Spleen (tissue), 11 donors: ENCODE measurements around the gene C11orf91. TPM values are rescaled to one million over a fixed set of nuclear protein-coding genes. Genes with fewer than 3 reads are reported as not detected.
"Not testable (repeated sequence)": the region's sequence is repeated elsewhere in the genome, so short reads cannot be mapped to it uniquely, and the experiment has no call there.

Experiments
- DNase-seq: peaks from one replicate; pipeline ENCODE4 v3.0.0-alpha.2; 2020
- H3K27ac ChIP-seq, 8 donors: fragments of 200-600 bp; sonication (generic) in 7 of 8; 1 replicate in 4 of 8; 2 replicates in 4 of 8; pipeline versions ENCODE4 v1.5.0 to v1.8.0; 2016 to 2021; ENCODE audit warnings: inconsistent platforms in 4 of 8, mild to moderate bottlenecking in 4 of 8, moderate library complexity in 1 of 8
- H3K27me3 ChIP-seq, 7 donors: fragments of 200-600 bp; sonication (generic) in 6 of 7; replicated peaks in 1 of 7; 1 replicate in 4 of 7; 2 replicates in 3 of 7; pipeline versions ENCODE4 v1.5.0 to v1.8.0; 2016 to 2021; ENCODE audit warnings: inconsistent platforms in 3 of 7, mild to moderate bottlenecking in 1 of 7
- H3K36me3 ChIP-seq, 6 donors: fragments of 200-600 bp; sonication (generic) in 5 of 6; 1 replicate in 4 of 6; 2 replicates in 2 of 6; pipeline versions ENCODE4 v1.5.0 to v1.8.0; 2016 to 2021; ENCODE audit warnings: inconsistent platforms in 2 of 6
- H3K4me1 ChIP-seq, 6 donors: fragments of 200-600 bp; sonication (generic) in 5 of 6; 1 replicate in 3 of 6; 2 replicates in 3 of 6; pipeline versions ENCODE4 v1.5.0 to v1.8.0; 2016 to 2021; ENCODE audit warnings: inconsistent platforms in 3 of 6
- H3K4me3 ChIP-seq, 8 donors: fragments of 200-600 bp; sonication (generic) in 7 of 8; 1 replicate in 4 of 8; 2 replicates in 4 of 8; pipeline versions ENCODE4 v1.5.0 to v1.8.0; 2016 to 2021; ENCODE audit warnings: inconsistent platforms in 4 of 8, mild to moderate bottlenecking in 4 of 8, moderate library complexity in 2 of 8
- H3K9me3 ChIP-seq, 8 donors: fragments of 200-600 bp; sonication (generic) in 7 of 8; 1 replicate in 4 of 8; 2 replicates in 4 of 8; pipeline versions ENCODE4 v1.5.0 to v1.8.0; 2016 to 2021; ENCODE audit warnings: inconsistent platforms in 4 of 8
- POLR2A ChIP-seq, 3 donors: fragments of 450-650 bp; IDR thresholded peaks; one replicate each; pipeline ENCODE4 v1.5.1; 2017; ENCODE audit warnings: antibody characterized with exemption in 3 of 3, mild to moderate bottlenecking in 1 of 3
- POLR2AphosphoS5 ChIP-seq, 3 donors: sonication (generic); formaldehyde crosslinking; IDR thresholded peaks; one replicate each; pipeline ENCODE4 v1.5.1; 2017; ENCODE audit warnings: antibody characterized with exemption in 3 of 3
- WGBS, 5 donors: extraction: QIAGEN DNeasy Blood & Tissue Kit in 3 of 5; methylation state at CpG; one replicate each; pipeline versions ENCODE4 v1.1.5 to v1.1.7; 2013 to 2018; 5-methylcytosine and 5-hydroxymethylcytosine counted together
- intact Hi-C: fragments of 100-400 bp; cut with DNase I; formaldehyde crosslinking; loops from one replicate; pipeline ENCODE4 v1.15.0; 2023; ENCODE audit warnings: low total_unique reads
- polyA plus RNA-seq, 3 donors: library from polyadenylated mRNA; stranded (reverse); fragments of 200-250 nt; gene quantifications; one replicate each; pipeline ENCODE4 v1.2.1, GENCODE V29; 2013
- total RNA-seq, 7 donors: library from RNA; depleted of rRNA in 3 of 7; stranded (reverse); fragments of >200 nt in 3 of 7; fragmentation: NEBNext Ultra II Directional in 4 of 7; extraction: Animal tissue kit (Norgen Biotek cat#: 25700) in 4 of 7; gene quantifications; one replicate each; pipeline versions ENCODE4 v1.1.0 to v1.2.1, GENCODE V29; 2016 to 2021
- TF ChIP-seq, protein P1 (sequence below), 11 experiments: fragments of 200-600 bp in 7 of 11; fragments of 450-650 bp in 4 of 11; sonication (generic) in 4 of 11; IDR thresholded peaks in 8 of 11; conservative IDR thresholded peaks in 3 of 11; 1 replicate in 7 of 11; 2 replicates in 4 of 11; pipeline versions ENCODE4 v1.4.0 to v1.8.0; 2016 to 2021; ENCODE audit warnings: antibody characterized with exemption in 11 of 11, inconsistent platforms in 4 of 11, mild to moderate bottlenecking in 1 of 11
- donor health status: healthy with polysubstance abuse.
- donor health status: DM: no; HTN: no; CAD: no; lungs with moderate emphysema.
- donor health status: DM: no; HTN: no; CAD: no.
- donor health status: Bipolar disorder and iron deficiency.
- donor health status: healthy.
- donor health status: DM: no; HTN: no; CAD: no.
- donor health status: DM: yes; HTN: yes; CAD: no.

C11orf91 gene
- total and polyA plus RNA-seq, 10 donors = 0.85 TPM; not detected in 9

DNA sequence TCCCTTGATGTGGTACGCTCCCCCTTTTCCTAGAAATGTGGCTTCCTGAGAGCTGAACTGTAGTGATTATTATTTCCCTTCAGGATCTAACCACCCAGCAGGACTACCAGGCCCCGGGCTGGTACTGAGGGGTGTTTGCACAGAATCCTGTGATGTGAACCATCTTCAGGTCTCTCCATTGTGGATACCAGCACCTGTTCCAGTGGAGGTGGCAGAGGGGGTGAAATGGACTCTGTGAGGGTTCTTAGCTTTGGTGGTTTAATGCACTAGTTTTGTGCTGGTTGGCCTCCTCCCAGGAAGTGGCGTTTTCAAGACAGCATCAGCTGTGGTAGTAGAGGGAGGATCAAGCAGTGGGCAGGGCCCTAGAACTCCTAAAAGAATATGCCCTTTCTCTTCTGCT lies 18.6 kb downstream of the C11orf91 start:
- Histone ChIP-seq H3K9me3 (peaks cover 0 to 14% (median 4%) of the 10 kb centered on the region in 8 donors), H3K27me3 (peaks cover 0 to 34% (median 0%) of the 10 kb centered on the region in 7 donors), H3K4me1 (no peaks in the 10 kb centered on the region), H3K27ac (no peak overlapping the region), H3K4me3 (no peak overlapping the region), H3K36me3 (no peaks in the 10 kb centered on the region)
- TF ChIP-seq, protein P1, sequence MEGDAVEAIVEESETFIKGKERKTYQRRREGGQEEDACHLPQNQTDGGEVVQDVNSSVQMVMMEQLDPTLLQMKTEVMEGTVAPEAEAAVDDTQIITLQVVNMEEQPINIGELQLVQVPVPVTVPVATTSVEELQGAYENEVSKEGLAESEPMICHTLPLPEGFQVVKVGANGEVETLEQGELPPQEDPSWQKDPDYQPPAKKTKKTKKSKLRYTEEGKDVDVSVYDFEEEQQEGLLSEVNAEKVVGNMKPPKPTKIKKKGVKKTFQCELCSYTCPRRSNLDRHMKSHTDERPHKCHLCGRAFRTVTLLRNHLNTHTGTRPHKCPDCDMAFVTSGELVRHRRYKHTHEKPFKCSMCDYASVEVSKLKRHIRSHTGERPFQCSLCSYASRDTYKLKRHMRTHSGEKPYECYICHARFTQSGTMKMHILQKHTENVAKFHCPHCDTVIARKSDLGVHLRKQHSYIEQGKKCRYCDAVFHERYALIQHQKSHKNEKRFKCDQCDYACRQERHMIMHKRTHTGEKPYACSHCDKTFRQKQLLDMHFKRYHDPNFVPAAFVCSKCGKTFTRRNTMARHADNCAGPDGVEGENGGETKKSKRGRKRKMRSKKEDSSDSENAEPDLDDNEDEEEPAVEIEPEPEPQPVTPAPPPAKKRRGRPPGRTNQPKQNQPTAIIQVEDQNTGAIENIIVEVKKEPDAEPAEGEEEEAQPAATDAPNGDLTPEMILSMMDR (IDR thresholded peaks at IDR 0.05 in 8 of 11, conservative IDR thresholded peaks at IDR 0.05 in 3 of 11) = no peak
- TF ChIP-seq POLR2A (IDR thresholded peaks at IDR 0.05) (no peak), POLR2AphosphoS5 (IDR thresholded peaks at IDR 0.05) (no peak)
- no peak for DNase-seq
- 82 to 95% (median 84%) methylated on average over 3 of the region's 3 CpGs for WGBS, 5 donors
- intact Hi-C loops = no loop called here

DNA sequence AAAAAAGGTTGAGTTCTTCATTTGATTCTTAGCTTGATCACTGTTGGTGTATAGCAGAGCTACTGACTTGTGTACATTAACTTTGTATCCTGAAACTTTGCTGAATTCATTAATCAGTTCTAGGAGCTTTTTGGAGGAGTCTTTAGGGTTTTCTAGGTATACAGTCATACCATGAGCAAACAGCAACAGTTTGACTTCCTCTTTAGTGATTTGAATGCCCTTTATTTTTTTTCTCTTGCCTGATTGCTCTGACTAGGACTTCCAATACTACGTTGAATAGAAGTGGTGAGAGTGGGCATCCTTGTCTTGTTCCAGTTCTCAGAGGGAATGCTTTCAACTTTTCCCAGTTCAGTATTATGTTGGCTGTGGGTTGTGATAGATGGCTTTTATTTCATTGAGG lies 22.0 kb downstream of the C11orf91 start:
- H3K27ac ChIP-seq, intact Hi-C loops, H3K4me3 ChIP-seq, H3K36me3 ChIP-seq, DNase-seq, H3K4me1 ChIP-seq: not testable (repeated sequence)
- 48 to 83% (median 65%) methylated on average over 1 of the region's 1 CpG for WGBS, 5 donors
- peaks cover 0 to 13% (median 3%) of the 10 kb centered on the region in 8 donors for H3K9me3 ChIP-seq
- H3K27me3 ChIP-seq = peaks cover 0 to 18% (median 0%) of the 10 kb centered on the region in 7 donors

DNA sequence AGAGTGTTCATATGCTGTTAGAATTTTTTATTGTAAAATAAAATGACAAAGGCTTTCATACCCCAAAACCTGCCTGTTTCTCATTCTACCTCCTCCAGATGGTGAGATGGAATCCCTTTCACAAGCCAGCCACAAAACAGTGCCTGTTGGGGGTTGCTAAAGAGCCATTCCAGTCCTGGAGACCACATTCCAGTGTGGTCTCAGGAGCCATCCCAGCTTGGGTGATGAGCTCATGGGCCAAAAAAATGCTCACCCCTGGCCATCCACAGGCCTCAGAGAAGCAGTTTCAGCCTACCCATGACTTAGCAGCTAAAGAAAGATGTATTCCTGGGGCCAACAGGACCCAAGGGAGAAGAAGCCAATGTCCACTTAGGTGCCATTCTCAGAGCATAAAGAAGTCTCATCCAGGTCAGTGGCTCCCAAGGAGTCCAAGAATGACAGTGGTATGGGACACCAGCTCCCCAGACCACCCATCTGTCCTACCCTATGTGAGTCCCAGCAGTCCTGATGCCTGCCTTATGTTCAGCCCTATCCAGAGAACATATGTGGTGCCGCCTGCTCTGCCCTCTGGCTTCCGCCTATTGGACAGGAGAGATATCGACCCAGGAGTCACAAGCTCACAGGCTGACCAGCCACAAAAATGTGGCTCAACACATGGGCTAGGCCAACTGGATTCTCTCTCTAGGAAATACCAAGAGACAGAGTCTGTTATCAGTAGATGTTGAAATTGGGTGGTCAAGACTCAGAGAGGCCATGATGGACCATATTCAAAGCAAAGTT lies 26.4 kb downstream of the C11orf91 start:
- no peak for TF ChIP-seq POLR2AphosphoS5 (IDR thresholded peaks at IDR 0.05)
- TF ChIP-seq, protein P1 (IDR thresholded peaks at IDR 0.05 in 8 of 11, conservative IDR thresholded peaks at IDR 0.05 in 3 of 11) = no peak
- no peak for TF ChIP-seq POLR2A (IDR thresholded peaks at IDR 0.05)
- no peak overlapping the region for H3K27ac ChIP-seq
- H3K4me3 ChIP-seq = no peak overlapping the region
- no peaks in the 10 kb centered on the region for H3K36me3 ChIP-seq
- H3K27me3 ChIP-seq = no peaks in the 10 kb centered on the region
- peaks cover 0 to 13% (median 3%) of the 10 kb centered on the region in 8 donors for H3K9me3 ChIP-seq
- DNase-seq = no peak
- 93 to 98% (median 95%) methylated on average over 3 of the region's 3 CpGs for WGBS, 5 donors
- H3K4me1 ChIP-seq = no peaks in the 10 kb centered on the region
- intact Hi-C loops = no loop called here

DNA sequence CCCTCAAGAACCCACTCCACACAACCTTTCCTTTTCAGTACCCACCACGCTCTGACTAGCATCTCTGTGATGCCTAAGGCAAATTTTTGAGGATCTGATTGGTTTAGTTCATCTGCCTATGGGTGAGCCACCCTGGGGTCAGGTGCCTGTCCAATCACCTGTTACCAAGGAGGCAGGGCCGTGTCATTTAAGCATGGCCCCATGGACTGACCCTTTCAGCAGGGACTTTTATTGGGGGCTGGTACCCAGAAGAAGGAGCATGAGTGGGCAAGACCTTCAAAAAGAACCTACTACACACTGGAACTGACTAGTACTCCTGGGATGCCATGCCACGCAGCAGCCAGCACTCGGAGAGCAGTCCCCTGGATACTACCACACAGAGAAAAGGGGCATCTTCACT lies 28.4 kb downstream of the C11orf91 start:
- Histone ChIP-seq H3K4me1 (no peaks in the 10 kb centered on the region), H3K27me3 (no peaks in the 10 kb centered on the region), H3K27ac (no peak overlapping the region), H3K36me3 (no peaks in the 10 kb centered on the region), H3K9me3 (peaks cover 0 to 4% (median 0%) of the 10 kb centered on the region in 8 donors), H3K4me3 (no peak overlapping the region)
- WGBS, 5 donors = 80 to 87% (median 81%) methylated on average over 4 of the region's 4 CpGs
- intact Hi-C loops = no loop called here
- TF ChIP-seq, protein P1 (IDR thresholded peaks at IDR 0.05 in 8 of 11, conservative IDR thresholded peaks at IDR 0.05 in 3 of 11) = no peak
- DNase-seq = no peak
